Thyroid gland (tissue), 4 donors: ENCODE measurements around the gene DEPP1.

Source experiments
- CTCF ChIP-seq, 6 experiments: fragments of 200-600 bp in 3 of 6; fragments of 450-650 bp in 3 of 6; sonication (generic) in 3 of 6; IDR thresholded peaks; one replicate each; pipeline ENCODE4 v1.5.1; 2016 to 2019; ENCODE audit warnings: antibody characterized with exemption in 6 of 6, mild to moderate bottlenecking in 2 of 6, inconsistent platforms in 1 of 6, moderate library complexity in 1 of 6
- POLR2A ChIP-seq, 2 donors: fragments of 450-650 bp; IDR thresholded peaks; one replicate each; pipeline ENCODE4 v1.6.1; 2017; ENCODE audit warnings: antibody characterized with exemption in 2 of 2, mild to moderate bottlenecking in 2 of 2, moderate library complexity in 1 of 2

GRCh38 chr10:44984671-44985101 lies 6.1 kb upstream of the DEPP1 start:
- TF ChIP-seq CTCF (IDR thresholded peaks at IDR 0.05) (no peak), POLR2A (IDR thresholded peaks at IDR 0.05) (no peak)
